GM11168 (cell line): ENCODE results near the gene ATXN7.

Experiments used
- in situ Hi-C: fragments of 300-500 bp; cut with MboI; formaldehyde crosslinking; loops from one replicate; pipeline ENCODE4 v1.12.0; 2022; ENCODE audit warnings: low sequenced_read_pairs; ENCODE audit not compliant: unreplicated experiment

Gene ATXN7

DNA sequence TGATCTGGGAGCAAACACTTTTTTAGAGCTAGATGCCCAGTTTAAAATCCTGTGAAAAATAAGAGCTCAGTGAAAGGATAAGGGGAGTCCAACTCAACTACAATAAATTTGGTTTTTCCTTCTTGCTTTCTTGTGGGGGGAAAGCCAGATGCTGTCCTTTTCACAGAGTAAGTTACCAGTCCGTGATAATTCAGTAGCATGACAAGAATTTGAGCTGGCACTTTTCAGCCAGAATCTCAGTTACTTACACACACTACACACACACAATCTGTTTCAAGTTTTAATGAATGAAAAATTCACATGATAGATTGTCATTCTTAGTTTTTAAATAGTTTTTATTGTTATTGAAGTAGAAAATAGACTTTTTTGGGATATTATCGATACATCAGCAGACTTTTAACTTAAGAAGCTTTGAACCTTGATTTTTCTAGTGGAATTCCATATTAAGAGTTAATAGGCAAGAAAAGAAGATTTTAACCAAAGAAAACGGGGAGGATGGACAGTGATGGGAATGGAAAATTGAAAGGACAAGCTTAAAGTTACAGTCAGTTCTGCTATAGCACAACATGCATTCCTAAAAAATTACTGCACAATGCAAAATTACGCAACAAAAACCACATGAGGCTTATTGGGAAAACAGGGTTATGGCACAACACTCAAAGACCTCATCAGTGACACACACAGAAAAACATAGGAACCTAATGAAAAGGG is 112.6 kb downstream of the ATXN7 start:
- in situ Hi-C loops, result no loop called here

DNA sequence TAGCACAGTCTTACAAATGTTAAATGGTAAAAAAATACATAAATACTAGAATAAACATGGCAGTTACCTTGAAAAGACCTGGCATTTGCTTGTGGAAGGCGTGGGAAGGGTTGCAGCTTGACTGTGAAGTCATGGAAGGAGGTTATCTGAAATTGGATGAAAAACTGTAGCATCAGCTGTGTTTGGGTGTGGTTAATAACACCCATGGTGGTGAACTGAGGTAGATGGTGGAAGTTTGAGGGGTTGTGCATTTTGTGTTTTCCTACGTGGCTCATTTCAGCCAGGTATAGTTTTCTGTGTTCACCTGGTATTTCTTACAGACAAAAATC is 113.2 kb downstream of the ATXN7 start:
- in situ Hi-C loops, result no loop called here

DNA sequence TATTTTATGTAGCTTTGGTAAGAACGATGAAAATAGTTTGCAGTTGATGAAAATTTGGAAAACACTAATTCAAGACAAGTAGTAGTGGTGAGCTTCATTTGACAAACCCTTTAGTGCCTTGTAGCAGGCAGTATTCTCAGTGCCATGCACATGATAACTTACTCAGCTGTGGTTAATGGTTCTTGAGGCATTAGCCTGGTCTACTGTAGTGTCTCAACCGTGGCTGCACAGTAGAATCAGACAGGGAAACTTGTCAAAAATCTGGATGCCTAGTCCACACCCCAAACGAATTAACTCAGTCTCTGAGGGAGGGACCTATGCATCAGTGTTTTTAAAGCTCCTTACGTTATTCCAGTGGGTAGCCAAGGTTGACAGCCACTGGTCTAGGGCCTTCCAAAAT is 114.2 kb downstream of the ATXN7 start:
- in situ Hi-C loops, result no loop called here

DNA sequence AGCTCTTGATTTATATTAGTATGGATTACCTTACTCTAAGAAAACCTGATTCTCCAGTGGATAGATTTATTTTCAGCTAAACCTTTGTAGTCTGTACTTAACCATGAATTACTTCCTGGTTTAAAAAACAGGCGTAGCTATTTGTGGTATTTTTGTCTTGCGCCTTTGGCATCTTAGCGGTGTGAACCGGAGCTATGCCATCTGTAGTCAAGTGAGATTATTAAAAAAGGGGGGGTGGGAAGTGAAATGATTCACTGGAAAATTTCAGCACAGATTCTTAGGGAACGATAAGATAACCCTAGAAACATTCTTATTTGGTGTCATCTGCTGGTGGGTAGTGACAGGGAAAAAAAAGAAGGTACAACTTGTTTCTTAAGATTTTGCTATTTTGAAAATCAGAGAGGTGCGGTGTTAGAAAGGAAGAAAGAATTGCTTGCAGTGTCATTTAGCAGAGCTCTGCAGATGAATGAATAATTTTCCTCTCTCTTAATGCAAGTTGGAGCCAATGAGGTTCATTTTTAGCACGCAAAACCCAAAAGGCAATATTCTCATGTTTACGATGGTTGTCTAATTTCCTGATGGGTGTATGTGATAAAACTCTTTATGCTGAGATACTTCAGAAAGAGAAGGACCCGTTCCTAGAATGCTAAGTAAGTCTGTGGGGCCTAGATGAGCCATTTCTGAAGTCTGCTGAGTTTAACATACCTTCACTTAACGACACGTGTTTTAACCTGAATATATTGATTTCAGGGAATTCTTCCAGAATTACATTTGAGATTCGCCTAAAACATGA is 115.6 kb downstream of the ATXN7 start:
- in situ Hi-C loops, result no loop called here

DNA sequence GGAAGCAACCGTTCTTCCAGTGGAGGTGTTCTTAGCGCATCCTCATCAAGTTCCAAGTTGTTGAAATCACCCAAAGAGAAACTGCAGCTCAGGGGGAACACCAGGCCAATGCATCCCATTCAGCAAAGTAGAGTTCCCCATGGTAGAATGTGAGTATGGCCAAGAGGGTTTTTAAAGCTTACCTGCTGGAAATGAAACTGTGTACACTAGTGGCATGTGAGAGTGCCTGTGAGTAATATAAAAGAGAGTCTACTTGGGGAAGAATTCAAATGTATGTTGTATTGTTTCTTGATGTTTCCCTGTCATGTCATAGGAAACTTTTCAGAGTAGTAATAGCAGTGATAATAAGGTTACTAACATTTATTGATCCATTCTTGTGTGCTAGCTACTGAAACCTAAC is 116.4 kb downstream of the ATXN7 start:
- in situ Hi-C loops, result no loop called here

DNA sequence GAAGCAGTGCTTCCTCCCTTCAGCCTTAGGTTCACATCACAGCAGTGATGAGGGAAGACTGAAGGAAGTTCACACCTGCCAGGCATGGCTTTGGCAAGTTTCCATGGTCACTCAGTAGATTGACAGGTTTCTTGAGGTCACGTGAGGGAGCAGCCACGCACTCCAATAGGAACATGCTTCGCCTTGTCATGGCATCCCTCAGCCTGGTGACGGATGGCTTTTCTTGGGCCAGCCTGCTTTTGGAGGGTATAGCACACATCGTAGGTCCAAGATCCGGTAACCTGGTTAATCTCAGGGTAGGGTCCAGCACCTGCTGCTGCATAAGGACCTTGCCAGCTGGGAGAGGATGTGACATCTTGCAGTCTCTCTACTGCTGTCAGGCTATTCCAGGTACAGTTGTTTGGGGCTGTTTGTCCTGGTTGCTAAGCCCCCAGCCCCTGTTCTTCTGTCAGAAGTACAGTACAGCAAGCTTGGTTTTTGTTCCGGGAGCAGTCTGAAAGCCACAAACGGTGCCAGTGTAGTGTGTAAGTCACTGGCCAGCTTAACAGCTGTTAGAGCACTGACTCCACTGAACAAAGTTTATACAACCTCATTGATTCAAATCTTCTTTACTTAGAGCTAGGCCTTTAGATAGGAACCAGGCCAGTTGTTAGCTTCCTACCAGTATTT is 117.3 kb downstream of the ATXN7 start:
- in situ Hi-C loops, result no loop called here

DNA sequence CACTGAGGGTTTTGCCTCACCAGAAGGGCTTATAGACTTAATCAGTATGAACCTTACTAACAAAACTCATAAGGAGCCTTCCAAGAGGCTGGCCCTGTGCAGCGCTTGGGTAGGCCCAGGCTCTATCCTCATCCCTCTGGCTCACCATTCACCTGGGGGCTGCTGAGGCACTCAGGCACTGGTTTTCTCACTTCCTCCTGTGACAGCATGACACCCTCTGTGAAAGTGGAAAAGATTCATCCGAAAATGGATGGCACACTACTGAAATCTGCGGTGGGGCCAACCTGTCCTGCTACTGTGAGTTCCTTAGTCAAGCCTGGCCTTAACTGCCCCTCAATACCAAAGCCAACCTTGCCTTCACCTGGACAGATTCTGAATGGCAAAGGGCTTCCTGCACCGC is 118.3 kb downstream of the ATXN7 start:
- in situ Hi-C loops, result no loop called here

DNA sequence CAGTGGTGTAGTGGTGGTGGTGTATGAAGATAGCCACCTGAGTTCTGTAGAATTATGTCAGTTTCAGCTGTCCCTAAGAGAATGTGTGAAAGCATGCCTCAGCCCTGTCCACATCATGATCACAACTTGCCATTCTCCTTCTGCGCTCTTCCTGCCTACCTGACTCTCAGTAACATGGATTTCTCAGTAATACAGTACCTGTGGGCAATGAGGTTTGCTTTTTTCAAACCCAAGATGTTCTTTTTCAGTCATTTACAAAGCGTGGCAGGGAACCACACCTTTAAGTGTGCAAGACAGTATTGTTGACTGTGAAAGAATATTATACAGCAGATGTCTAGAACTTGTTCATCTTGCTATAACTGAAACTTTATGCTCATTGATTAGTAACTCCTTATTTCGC is 120.7 kb downstream of the ATXN7 start:
- in situ Hi-C loops, result no loop called here

DNA sequence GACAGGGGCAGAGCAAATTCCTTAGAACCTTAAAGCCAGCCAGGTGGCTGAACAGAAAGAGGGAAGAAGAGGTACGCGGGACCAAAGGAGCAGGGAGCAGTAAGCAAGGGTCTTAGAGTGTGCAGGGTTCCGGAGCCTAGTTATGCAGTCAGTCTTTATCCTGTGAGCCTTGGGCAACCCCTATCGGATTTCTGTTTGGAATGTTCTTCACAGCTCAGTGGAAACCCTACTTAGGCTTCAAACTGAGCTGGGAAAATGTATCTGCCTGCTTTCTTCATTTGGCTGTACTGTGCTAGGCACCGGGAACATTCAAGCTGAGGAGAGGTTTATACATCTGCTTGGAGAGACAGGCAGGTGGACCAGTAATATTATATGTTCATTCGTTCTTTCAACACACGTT is 122.5 kb downstream of the ATXN7 start:
- in situ Hi-C loops, result no loop called here

DNA sequence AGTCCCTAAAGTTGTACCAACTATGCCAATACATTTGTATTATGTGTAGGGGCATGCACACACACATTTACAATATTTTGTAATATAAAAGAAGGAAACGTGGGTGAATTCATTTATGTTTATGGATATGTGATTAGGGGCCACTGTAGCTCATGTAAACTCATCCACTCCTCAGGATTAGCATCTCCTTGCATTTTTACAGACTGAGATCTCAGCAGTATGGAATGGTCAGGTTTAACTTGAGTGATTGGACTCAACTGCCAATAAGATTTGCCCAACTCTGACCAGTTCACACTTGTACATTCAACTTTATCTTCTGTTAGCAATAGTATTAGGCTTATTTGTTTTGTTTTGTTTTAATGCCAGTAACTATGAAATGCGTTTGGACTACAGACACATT is 123.2 kb downstream of the ATXN7 start:
- in situ Hi-C loops, result no loop called here

DNA sequence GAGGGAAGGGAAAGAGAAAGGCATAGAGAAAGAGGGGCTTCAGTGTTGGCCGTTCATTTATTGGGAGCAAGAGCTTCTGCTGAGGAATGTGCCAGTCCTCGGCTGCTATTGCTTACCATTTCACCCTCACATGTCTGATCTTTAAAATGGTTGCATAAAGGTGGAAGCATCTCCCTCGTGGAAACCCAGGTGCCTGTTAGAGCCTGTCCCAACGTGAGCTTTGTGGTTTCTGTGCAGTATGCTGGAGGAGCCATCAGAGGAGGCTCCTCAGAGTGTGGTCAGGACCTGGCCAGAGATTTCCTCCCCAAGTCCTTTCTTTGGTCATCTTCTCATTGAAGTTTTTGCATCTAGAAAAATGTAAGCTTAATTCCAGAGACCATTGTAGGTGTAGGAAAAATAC is 125.3 kb downstream of the ATXN7 start:
- in situ Hi-C loops, result no loop called here

DNA sequence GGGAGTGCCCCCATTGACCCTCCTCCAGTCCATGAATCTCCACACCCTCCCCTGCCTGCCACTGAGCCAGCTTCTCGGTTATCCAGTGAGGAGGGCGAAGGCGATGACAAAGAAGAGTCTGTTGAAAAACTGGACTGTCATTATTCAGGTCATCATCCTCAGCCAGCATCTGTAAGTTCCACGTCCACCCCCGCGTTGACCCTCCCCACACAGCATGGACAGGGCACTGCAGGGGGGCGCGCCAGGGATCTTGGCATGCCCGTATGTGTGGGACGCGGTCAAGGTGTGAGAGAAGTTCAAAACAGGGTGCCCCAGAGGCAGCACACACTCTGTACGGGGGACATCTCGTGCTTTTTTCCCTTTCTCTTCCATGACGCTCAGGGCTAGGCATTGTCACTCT is 126.5 kb downstream of the ATXN7 start:
- in situ Hi-C loops, result no loop called here

DNA sequence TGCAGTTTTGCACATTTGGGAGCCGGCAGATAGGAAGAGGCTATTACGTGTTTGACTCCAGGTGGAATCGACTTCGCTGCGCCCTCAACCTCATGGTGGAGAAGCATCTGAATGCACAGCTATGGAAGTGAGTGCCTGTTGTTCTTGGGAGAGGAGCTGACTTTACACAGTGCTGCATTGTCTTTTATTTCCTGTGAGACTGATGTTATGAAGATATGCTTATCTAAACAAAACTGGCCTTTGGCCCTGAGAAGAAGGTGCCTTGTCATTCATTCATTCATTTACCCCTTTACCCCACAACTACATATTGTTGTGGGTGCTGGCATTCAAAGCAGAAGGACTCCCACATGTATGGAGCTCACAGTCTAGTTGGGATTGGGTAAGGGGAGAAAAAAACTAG is 127.1 kb downstream of the ATXN7 start:
- in situ Hi-C loops, result no loop called here

DNA sequence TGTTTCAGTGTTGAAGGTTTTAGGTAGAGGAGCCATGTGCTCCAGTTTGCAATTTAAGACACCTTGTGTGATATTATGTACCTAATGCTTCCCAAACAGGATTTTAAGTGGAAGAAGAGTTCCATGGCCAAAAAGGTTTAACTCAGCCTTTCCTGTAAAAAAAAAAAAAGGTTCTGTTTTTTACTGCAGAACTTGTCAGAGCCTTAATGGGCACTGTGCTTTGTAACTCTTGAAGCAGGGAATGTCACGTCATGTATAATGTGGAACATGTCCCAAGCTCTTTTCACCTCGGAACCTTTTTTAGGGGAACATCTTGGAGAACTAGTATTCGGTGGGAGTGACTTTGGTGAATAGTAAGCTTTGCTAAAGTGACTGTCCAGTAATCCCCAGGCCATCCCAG is 128.0 kb downstream of the ATXN7 start:
- in situ Hi-C loops, result no loop called here

DNA sequence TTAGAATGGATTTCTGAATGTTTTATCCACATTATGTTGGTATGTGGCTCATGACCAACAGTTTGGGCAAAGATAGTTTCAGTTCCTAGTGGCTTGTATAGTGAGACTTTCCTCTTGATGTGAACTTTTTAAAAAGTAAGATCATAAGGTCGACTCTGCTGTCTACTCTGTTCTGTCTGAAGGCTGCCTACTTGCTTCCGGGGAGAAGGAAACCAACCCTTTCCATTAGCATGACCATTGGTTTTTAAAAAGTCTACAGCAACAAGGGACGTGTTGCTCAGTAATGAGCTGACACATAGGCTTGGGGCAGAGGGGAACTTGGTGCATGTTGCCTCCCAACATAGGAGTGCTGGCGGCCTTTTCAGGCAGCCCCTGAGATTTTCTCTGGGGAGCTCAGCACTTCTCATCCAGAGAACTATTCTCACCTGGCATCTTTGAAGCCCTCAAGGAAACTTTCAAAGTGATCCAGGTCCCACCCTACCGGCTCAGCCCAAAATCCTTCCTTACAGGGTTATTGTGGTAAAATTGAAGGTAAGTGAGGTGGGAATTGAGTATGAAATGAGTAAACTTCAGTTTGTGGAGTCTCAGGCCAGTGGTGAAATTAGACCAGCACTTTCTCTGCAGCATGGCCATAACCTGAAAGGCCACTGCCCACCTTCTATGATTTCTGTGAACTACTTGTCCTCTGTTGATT is 129.0 kb downstream of the ATXN7 start:
- in situ Hi-C loops, result no loop called here

DNA sequence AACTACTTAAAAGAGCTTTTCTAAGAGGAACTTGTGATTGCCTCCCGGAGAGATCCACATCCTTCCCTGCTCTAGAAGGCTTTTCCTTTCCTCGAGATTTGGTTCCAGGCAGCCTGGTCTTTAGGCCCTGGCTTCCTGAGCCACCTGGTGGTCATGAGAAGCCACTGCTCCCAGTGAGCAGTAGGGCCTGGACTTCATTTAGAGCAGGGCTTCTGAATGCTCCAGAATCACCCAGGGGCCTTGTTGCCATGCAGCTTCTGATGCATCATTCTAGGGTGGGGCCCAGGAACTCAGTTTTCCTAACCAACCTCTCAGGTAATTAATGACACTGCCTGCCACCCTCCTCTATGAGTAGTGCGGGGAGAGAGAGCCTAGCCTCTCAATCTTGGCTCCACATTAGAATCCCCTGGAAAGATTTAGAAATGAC is 130.0 kb downstream of the ATXN7 start:
- in situ Hi-C loops, result no loop called here

DNA sequence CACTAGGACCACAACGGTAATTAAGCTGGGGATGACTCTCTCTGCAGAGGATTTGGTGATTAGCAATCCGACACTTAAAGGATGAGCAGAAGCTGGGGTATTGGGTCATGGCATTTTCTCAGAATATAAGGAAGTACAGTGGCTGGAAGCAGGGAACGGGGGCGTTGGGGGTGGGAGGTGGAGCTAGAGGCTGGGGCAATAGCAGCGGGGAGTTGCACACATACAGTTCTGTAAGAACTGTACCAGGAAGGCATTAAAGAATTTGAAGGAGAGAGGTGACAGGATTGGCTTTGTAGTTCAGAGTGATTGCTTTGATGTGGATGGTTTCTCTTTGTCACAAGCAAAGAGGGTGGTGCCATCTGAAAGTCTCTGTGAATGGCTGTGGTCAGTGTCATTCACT is 131.4 kb downstream of the ATXN7 start:
- in situ Hi-C loops, result no loop called here

DNA sequence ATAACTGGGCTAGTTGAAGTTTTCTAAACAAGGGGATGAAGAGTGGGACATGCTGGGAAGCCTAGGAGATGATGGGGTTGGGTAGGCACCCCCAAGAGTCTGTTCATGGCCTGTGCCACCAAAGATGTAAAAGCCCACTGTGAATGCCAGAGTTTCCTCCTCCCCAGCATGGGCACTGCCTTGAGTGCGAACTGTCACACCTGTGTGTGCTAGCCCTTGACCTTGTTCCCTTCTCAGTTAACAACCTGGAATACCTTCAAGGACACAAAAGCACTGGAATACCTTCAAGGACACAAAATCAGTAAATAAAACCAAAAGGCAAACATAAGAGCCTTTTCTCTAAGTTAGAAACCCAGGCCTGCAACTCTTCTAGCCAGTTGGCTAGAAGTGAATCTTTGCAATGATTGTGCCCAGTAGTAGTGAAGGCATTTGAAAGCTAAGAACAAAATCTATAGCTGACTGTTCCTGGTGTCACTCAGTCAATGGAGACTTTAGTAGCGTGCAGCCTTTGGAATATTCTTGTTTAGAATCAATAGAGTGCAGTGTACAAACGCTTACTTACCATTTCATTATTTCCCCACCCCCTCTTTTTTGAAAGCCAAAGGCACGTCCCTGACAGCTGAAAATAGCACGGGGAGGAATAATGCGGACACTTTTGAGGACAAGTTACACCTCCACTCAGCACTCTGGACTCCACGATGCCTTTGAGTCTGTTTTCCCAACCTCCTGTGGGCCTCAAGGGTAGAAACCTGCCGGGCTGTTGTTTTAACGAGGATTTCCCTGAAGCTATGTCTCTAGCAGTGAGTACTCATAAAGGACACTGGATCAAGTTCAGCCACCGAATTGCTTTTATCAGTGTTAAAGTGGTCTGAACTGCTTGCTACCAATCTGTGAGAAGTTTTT is 135.4 kb downstream of the ATXN7 start:
- in situ Hi-C loops, result no loop called here

DNA sequence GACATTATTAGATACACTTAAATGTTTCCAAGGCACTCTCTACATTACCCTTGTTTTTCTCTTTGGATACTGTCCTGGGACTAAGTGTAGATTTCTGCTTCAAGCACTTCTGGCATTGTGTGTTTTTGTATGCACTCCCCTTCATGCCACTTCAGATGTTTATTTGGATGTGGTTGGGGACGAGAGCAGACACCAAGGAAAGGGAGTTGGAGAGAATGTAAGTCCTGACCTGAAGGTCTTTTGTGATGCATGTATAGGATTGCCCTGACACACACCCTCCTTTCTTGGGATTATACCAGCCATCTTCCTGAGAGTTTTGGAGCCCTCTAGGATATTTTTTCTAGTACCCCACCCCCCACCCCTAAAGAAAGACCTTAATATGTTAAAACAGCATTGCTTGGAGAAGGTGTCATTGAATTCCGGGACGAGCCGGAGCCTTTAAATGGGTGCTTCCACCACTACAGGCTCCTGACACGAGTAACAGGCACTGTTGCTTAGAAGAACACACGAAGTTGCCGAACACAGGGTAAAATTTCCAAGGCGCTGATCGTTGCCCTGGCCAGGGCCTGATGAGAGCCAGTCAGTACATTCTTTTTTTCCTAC is 136.9 kb downstream of the ATXN7 start:
- in situ Hi-C loops, result no loop called here

DNA sequence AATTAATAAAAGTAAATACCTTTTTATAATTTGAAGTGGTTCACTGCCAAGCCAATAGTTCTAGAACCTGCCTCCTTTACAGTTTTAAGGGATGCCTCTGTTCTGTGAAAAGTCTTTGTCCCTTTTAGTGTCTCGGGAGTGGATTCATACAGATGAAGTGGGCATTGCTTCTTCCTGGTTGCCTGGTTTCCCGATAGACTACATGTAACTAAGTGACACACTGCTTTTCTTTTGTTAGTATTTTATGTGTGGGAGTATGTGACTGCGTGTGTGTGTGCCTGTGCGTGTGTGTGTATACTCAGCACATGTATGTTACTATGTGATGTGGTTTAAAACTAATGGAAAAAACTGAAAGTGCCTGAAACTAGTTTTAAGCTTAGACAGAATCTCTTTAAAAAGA is 138.6 kb downstream of the ATXN7 start:
- in situ Hi-C loops, result no loop called here
